ENCODE data around the gene E2F1. TPM values are rescaled to one million over a fixed set of nuclear protein-coding genes. Genes with fewer than 3 reads are reported as not detected.

E2F1 gene
- total and polyA plus RNA-seq, 2 donors (not counting 3 experiments of a cell fraction or from before 2014, with no cell fraction given): 20.7 to 29.6 TPM

DNA sequence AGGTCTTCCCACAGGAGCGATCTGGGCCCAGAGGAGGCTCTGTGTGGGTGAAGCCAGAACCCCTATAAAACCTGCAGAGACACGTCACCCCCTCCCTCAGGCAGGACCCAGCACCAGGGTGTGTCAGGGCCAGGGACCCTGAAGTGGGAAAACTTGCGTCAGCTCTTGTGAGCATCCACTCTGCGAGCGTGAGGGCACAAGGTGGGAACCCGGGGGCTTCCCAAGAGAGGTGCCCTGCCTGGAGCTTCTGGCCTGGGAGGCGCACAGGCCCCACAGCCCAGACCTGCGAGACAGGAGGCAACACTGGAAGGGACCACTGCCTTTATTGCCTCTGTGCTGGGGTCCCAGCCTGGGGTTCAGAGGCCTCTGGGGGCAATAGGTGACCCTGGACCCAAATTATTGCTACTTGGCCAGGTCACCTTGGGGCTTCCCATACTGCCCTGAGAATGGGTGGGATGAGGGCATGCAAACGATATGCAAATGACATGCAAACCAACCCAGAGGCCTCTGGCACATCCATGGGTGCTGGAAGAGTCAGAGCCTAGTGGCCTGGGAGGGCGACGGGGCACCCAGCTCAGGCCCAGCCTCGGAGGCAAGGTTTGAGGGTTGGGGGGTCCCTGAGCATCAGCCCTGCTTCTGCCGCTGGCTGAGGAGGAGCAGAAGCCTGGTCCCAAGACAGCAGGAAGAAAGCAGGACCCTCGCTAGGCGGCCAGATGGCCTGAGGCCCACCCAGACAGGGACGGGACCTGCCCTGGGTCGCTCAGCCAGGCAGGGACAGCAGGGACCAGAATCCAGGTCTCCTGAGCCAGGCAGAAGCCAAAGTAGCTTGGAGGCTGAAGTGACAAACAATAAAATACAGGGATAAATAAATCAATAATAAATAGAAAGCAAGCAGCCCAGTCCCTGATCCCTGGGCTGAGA is 29.1 kb downstream of the E2F1 start:
- no peaks in the 10 kb centered on the region for H3K36me3 ChIP-seq (ENCODE audit: control insufficient read depth in 2 of 2, extremely low read depth in 1 of 2, insufficient read depth in 2 of 2, low read length in 2 of 2)
- H3K27ac ChIP-seq (ENCODE audit: insufficient read depth, low read depth, low read length): no peak overlapping the region
- H3K79me2 ChIP-seq (ENCODE audit: control insufficient read depth, insufficient read depth, low read length): no peaks in the 10 kb centered on the region
- H3K9me1 ChIP-seq (replicated peaks; ENCODE audit: control insufficient read depth, extremely low read depth, insufficient read depth, low read length): no peaks in the 10 kb centered on the region
- no peak for TF ChIP-seq EZH2 (IDR thresholded peaks at IDR 0.05; ENCODE audit: borderline replicate concordance, low read depth, low read length, severe bottlenecking)
- TF ChIP-seq JUN (IDR thresholded peaks at IDR 0.05; ENCODE audit: borderline replicate concordance, insufficient read depth, insufficient read length, low read depth): no peak
- TF ChIP-seq POLR2A (IDR thresholded peaks at IDR 0.05; ENCODE audit: low read depth, low read length): no peak
- TF ChIP-seq, protein P1, sequence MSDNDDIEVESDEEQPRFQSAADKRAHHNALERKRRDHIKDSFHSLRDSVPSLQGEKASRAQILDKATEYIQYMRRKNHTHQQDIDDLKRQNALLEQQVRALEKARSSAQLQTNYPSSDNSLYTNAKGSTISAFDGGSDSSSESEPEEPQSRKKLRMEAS (IDR thresholded peaks at IDR 0.05; ENCODE audit: insufficient read depth, insufficient read length): no peak
- TF ChIP-seq FOS (IDR thresholded peaks at IDR 0.05; ENCODE audit: borderline replicate concordance, insufficient read depth, low read length): no peak
- TF ChIP-seq POLR2AphosphoS5 (IDR thresholded peaks at IDR 0.05; ENCODE audit: insufficient read depth, low read depth, low read length): no peak
- no peak for TF ChIP-seq MYC (IDR thresholded peaks at IDR 0.05; ENCODE audit: low read depth, low read length)
- TF ChIP-seq, protein P2, sequence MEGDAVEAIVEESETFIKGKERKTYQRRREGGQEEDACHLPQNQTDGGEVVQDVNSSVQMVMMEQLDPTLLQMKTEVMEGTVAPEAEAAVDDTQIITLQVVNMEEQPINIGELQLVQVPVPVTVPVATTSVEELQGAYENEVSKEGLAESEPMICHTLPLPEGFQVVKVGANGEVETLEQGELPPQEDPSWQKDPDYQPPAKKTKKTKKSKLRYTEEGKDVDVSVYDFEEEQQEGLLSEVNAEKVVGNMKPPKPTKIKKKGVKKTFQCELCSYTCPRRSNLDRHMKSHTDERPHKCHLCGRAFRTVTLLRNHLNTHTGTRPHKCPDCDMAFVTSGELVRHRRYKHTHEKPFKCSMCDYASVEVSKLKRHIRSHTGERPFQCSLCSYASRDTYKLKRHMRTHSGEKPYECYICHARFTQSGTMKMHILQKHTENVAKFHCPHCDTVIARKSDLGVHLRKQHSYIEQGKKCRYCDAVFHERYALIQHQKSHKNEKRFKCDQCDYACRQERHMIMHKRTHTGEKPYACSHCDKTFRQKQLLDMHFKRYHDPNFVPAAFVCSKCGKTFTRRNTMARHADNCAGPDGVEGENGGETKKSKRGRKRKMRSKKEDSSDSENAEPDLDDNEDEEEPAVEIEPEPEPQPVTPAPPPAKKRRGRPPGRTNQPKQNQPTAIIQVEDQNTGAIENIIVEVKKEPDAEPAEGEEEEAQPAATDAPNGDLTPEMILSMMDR (IDR thresholded peaks at IDR 0.05; ENCODE audit: extremely low read depth in 1 of 2, insufficient read depth in 1 of 2, low read depth in 1 of 2, low read length in 2 of 2): no peak
- no peak for TF ChIP-seq GATA2 (IDR thresholded peaks at IDR 0.05; ENCODE audit: insufficient read depth, insufficient read length, low read depth, low read length)
- no peak for DNase-seq (ENCODE audit: low read depth, low spot score)
- ChIA-PET POLR2A (no interaction called here), CTCF (interaction anchor here (0.9 to 1.4 kb wide), 4 partner anchors 10 to 200 kb away, joined by 3 read pairs; partner anchors contain the start of gene ACTL10)
- no peaks in the 10 kb centered on the region for H3K27me3 ChIP-seq (ENCODE audit: control insufficient read depth in 2 of 2, insufficient read depth in 2 of 2, low read length in 2 of 2)
- H3K9ac ChIP-seq (replicated peaks; ENCODE audit: extremely low read depth, insufficient read depth, low read length): no peak overlapping the region
- no peaks in the 10 kb centered on the region for H3K9me3 ChIP-seq (replicated peaks; ENCODE audit: control insufficient read depth, insufficient read depth, low read length)
- BruUV-seq (replicated peaks): no TSS peak
- intact Hi-C loops (cut with micrococcal nuclease) (no loop called here), dilution Hi-C loops (cut with MboI; ENCODE audit: extremely low pct_ligation_motif_present, low sequenced_read_pairs) (no loop called here)
- H3K4me2 ChIP-seq (ENCODE audit: insufficient read depth, low read length): no peak overlapping the region
- H3K4me1 ChIP-seq (ENCODE audit: control insufficient read depth, extremely low read depth, insufficient read depth, low read length): no peaks in the 10 kb centered on the region
- no peaks in the 10 kb centered on the region for H4K20me1 ChIP-seq (replicated peaks; ENCODE audit: control insufficient read depth, extremely low read depth, insufficient read depth, low read length)
- no peak overlapping the region for H3K4me3 ChIP-seq (replicated peaks in 1 of 3; ENCODE audit: insufficient read depth in 1 of 3, low read depth in 1 of 3, low read length in 3 of 3)
- FAIRE-seq: no peak
- no peak overlapping the region for H2AFZ ChIP-seq (ENCODE audit: low read depth, low read length)
